Vagina (tissue), 2 donors: ENCODE data around the gene TMEM106C.

ENCODE experiments used
- CTCF ChIP-seq, 3 experiments: fragments of 450-650 bp in 2 of 3; fragments of 200-600 bp in 1 of 3; sonication (generic) in 1 of 3; IDR thresholded peaks; one replicate each; pipeline ENCODE4 v1.5.1; 2017 to 2019; ENCODE audit warnings: antibody characterized with exemption in 3 of 3, mild to moderate bottlenecking in 2 of 3, moderate library complexity in 2 of 3
- POLR2A ChIP-seq, 2 donors: fragments of 450-650 bp; IDR thresholded peaks; one replicate each; pipeline ENCODE4 v1.6.1; 2017; ENCODE audit warnings: antibody characterized with exemption in 2 of 2, mild to moderate bottlenecking in 2 of 2, moderate library complexity in 2 of 2

- TF ChIP-seq CTCF (IDR thresholded peaks at IDR 0.05) (no peak), POLR2A (IDR thresholded peaks at IDR 0.05) (no peak)
Observed at GRCh38 chr12:47921907-47922306, 41.5 kb upstream of the TMEM106C start.
